Fibroblast of lung (primary cell): ENCODE measurements around the gene SST.

Source experiments
- EZH2 ChIP-seq: IDR thresholded peaks from 2 replicates; pipeline ENCODE4 v1.5.1; 2012; ENCODE audit warnings: low read length, control low read depth, mild to moderate bottlenecking; ENCODE audit errors: missing control alignments
- TF ChIP-seq, protein P1 (sequence below), 2 donors: IDR thresholded peaks in 1 of 2; conservative IDR thresholded peaks in 1 of 2; 1 replicate in 1 of 2; 2 replicates in 1 of 2; pipeline ENCODE4 v1.5.1; 2011 to 2012; ENCODE audit warnings: low read length in 2 of 2, control low read depth in 1 of 2, inconsistent platforms in 1 of 2, low read depth in 1 of 2, mild to moderate bottlenecking in 1 of 2

DNA sequence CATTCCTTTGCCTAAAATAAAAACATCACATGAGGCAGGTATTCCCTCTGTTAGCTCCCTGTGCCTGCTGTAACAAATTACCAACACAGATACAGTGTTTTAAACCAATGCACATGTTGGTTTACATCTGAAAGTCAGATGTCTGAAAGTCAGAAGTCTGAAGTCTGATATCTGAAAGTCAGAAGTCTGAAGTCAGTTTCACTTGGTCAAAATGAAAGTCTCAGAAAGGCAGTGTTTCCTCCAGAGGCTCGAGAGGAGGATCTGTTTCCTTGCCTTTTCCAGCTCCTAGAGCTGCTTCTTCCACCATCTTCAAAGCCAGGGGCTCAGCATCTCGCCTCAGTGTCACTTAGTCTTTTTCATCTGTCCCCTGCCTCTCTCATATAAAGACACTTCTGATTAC, 22.0 kb downstream of the SST start:
- TF ChIP-seq, protein P1, sequence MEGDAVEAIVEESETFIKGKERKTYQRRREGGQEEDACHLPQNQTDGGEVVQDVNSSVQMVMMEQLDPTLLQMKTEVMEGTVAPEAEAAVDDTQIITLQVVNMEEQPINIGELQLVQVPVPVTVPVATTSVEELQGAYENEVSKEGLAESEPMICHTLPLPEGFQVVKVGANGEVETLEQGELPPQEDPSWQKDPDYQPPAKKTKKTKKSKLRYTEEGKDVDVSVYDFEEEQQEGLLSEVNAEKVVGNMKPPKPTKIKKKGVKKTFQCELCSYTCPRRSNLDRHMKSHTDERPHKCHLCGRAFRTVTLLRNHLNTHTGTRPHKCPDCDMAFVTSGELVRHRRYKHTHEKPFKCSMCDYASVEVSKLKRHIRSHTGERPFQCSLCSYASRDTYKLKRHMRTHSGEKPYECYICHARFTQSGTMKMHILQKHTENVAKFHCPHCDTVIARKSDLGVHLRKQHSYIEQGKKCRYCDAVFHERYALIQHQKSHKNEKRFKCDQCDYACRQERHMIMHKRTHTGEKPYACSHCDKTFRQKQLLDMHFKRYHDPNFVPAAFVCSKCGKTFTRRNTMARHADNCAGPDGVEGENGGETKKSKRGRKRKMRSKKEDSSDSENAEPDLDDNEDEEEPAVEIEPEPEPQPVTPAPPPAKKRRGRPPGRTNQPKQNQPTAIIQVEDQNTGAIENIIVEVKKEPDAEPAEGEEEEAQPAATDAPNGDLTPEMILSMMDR (conservative IDR thresholded peaks at IDR 0.05 in 1 of 2, IDR thresholded peaks at IDR 0.05 in 1 of 2; ENCODE audit: low read depth in 1 of 2, low read length in 2 of 2), result no peak
- TF ChIP-seq EZH2, result no peak
